Osteoblast (primary cell): ENCODE data around the gene RSPO1. TPM values are rescaled to one million over a fixed set of nuclear protein-coding genes. Genes with fewer than 3 reads are reported as not detected.
A peak's percentile ranks its signal among the peaks of the same experiment; 100 is the strongest.
"Not testable (repeated sequence)": the region's sequence is repeated elsewhere in the genome, so short reads cannot be mapped to it uniquely, and the experiment has no call there.

Experiments
- DNase-seq: peaks from one replicate; pipeline ENCODE4 v3.0.0; 2011; ENCODE audit warnings: low spot score, mixed read lengths; ENCODE audit not compliant: insufficient read length; ENCODE audit errors: missing footprints
- H2AFZ ChIP-seq: 2 replicates; pipeline ENCODE4 v1.6.0; 2011; ENCODE audit warnings: mild to moderate bottlenecking, low read length
- H3K27ac ChIP-seq: 2 replicates; pipeline ENCODE4 v1.5.1; 2011; ENCODE audit warnings: mild to moderate bottlenecking, low read depth, low read length, moderate library complexity
- H3K27me3 ChIP-seq: 2 replicates; pipeline ENCODE4 v1.6.0; 2012; ENCODE audit warnings: mild to moderate bottlenecking, control low read depth, inconsistent platforms, low read length, moderate library complexity; ENCODE audit not compliant: insufficient read depth
- H3K36me3 ChIP-seq: 2 replicates; pipeline ENCODE4 v1.5.1; 2011; ENCODE audit warnings: mild to moderate bottlenecking, low read length, control low read depth, moderate library complexity; ENCODE audit not compliant: insufficient read depth
- H3K4me1 ChIP-seq: 2 replicates; pipeline ENCODE4 v1.5.1; 2011; ENCODE audit warnings: mild to moderate bottlenecking, low read length, control low read depth, moderate library complexity; ENCODE audit not compliant: insufficient read depth
- H3K4me2 ChIP-seq: 2 replicates; pipeline ENCODE4 v1.6.0; 2011; ENCODE audit warnings: mild to moderate bottlenecking, low read length; ENCODE audit not compliant: insufficient read depth
- H3K4me3 ChIP-seq: fragments of 200-600 bp; sonication (generic); 3 replicates; pipeline ENCODE4 v1.5.1; 2012; ENCODE audit warnings: mild to moderate bottlenecking, low read length, inconsistent platforms; ENCODE audit not compliant: insufficient read depth
- H3K79me2 ChIP-seq: 2 replicates; pipeline ENCODE4 v1.6.0; 2012; ENCODE audit warnings: mild to moderate bottlenecking, low read length, control low read depth, inconsistent platforms; ENCODE audit not compliant: insufficient read depth
- H3K9me3 ChIP-seq: 2 replicates; pipeline ENCODE4 v1.5.1; 2011; ENCODE audit warnings: low read depth, low read length, control low read depth
- H4K20me1 ChIP-seq: 2 replicates; pipeline ENCODE4 v1.6.0; 2012; ENCODE audit warnings: mild to moderate bottlenecking, low read length, control low read depth; ENCODE audit not compliant: insufficient read depth
- total RNA-seq: library from RNA; depleted of rRNA; stranded (reverse); fragments of >200 nt; gene quantifications from 2 replicates; pipeline ENCODE4 v1.2.3, GENCODE V29; 2012
- TF ChIP-seq, protein P1 (sequence below): IDR thresholded peaks from 2 replicates; pipeline ENCODE4 v1.5.1; 2011; ENCODE audit warnings: mild to moderate bottlenecking, low read depth, low read length, moderate library complexity; ENCODE audit errors: extremely low read depth

The RSPO1 gene
- total RNA-seq, 1 donor: 0.36 TPM

DNA sequence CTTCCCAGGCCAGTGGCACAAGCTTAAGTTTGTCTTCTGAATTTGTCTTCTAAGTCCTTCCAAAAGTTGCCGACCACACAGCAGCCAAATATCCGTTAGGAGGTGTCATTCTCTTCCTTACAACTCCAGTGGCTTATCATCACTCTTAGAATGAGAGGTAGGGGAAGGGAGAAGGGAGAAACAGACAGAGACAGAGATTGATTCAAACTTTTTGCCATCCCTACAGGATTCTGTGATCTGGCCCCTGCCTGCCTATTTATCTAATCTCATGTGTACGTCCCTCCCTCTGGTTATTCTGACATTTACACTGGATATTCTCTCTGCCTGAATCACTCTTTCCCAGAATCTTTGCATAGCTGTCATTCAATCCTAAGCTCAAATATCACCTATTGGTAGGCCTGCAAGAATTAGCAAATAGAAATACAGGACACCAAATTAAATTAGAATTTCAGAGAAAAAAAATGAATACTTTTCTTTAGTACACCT is 38.5 kb downstream of the RSPO1 start:
- Histone ChIP-seq H3K79me2 (peaks cover 41% of the 10 kb centered on the region), H2AFZ (peak overlapping the region; percentile 89), H4K20me1 (peaks cover 15% of the 10 kb centered on the region), H3K27me3 (no peaks in the 10 kb centered on the region), H3K4me1 (peaks cover 20% of the 10 kb centered on the region), H3K4me3 (peak overlapping the region; percentile 98), H3K36me3 (peaks cover 23% of the 10 kb centered on the region), H3K4me2 (peak overlapping the region; percentile 92), H3K27ac (peak overlapping the region; percentile 93), H3K9me3 (no peaks in the 10 kb centered on the region)
- DNase-seq: no peak
- TF ChIP-seq, protein P1, sequence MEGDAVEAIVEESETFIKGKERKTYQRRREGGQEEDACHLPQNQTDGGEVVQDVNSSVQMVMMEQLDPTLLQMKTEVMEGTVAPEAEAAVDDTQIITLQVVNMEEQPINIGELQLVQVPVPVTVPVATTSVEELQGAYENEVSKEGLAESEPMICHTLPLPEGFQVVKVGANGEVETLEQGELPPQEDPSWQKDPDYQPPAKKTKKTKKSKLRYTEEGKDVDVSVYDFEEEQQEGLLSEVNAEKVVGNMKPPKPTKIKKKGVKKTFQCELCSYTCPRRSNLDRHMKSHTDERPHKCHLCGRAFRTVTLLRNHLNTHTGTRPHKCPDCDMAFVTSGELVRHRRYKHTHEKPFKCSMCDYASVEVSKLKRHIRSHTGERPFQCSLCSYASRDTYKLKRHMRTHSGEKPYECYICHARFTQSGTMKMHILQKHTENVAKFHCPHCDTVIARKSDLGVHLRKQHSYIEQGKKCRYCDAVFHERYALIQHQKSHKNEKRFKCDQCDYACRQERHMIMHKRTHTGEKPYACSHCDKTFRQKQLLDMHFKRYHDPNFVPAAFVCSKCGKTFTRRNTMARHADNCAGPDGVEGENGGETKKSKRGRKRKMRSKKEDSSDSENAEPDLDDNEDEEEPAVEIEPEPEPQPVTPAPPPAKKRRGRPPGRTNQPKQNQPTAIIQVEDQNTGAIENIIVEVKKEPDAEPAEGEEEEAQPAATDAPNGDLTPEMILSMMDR: no peak

DNA sequence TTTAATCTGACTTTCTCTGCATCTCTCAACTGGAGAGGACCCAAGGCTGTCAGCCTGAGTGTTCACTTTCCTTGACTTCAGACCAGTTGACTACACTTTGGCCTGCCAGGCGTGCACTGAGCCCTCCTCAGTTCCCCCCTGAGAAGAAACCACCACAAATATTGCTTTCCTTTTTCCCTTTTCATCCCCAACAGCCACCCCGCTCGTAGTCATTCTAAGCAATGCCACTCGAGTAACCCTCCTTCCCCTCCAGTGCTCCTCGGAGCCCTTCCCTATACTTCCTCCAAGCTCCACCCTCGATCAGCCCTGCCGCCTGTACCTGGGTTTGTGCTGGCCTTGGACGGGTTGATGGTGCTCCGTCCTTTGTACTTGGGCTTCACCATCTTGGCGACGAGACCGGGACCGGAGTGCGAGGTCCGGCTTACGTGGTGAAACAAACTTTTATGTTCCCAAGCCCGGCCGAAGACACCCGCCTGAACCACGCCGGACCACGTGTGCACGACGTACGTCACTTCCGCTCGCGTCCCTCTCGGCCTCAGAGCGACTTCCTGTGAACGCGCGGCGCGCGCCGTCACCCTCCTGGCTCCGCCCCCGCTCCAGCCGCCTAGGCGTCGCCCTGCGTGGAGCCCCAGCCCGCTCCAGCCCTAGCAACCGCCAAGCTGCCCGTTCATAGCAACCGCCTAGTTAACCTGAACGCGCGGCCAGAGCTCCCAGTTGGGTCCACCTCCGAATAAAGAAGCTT is 39.1 kb downstream of the RSPO1 start, which contains the start of gene GNL2:
GNL2 (minus strand) TSS at position 498 of the 742 bp plus-strand sequence; CDS start at position 383, 115 bp downstream.
- H3K4me3 ChIP-seq: peak within 1 kb of the TSS; percentile 98
- H3K9me3 ChIP-seq: no peaks in the 10 kb centered on the region
- H3K4me1 ChIP-seq: peaks cover 20% of the 10 kb centered on the region
- peak within 1 kb of the TSS; percentile 98 for H2AFZ ChIP-seq
- H3K27ac ChIP-seq: peak within 1 kb of the TSS; percentile 93
- DNase-seq: peak; percentile 99
- peak within 1 kb of the TSS; percentile 92 for H3K4me2 ChIP-seq
- TF ChIP-seq, protein P1: no peak
- H4K20me1 ChIP-seq: peaks cover 15% of the 10 kb centered on the region
- H3K79me2 ChIP-seq: peaks cover 48% of the 10 kb centered on the region
- H3K36me3 ChIP-seq: peaks cover 30% of the 10 kb centered on the region
- H3K27me3 ChIP-seq: no peaks in the 10 kb centered on the region

GRCh38 chr1:37593726-37594125 is 41.0 kb downstream of the RSPO1 start:
- no peaks in the 10 kb centered on the region for H3K27me3 ChIP-seq
- no peak overlapping the region for H3K4me3 ChIP-seq
- DNase-seq: peak; percentile 64
- H3K9me3 ChIP-seq: no peaks in the 10 kb centered on the region
- peaks cover 20% of the 10 kb centered on the region for H3K4me1 ChIP-seq
- no peak overlapping the region for H2AFZ ChIP-seq
- peaks cover 61% of the 10 kb centered on the region for H3K79me2 ChIP-seq
- peaks cover 46% of the 10 kb centered on the region for H3K36me3 ChIP-seq
- peaks cover 15% of the 10 kb centered on the region for H4K20me1 ChIP-seq
- H3K27ac ChIP-seq: no peak overlapping the region
- TF ChIP-seq, protein P1: no peak
- H3K4me2 ChIP-seq: peak overlapping the region; percentile 92

GRCh38 chr1:37588939-37589338 is 45.8 kb downstream of the RSPO1 start:
- no peak overlapping the region for H3K4me2 ChIP-seq
- TF ChIP-seq, protein P1: no peak
- peaks cover under 1% of the 10 kb centered on the region for H3K4me1 ChIP-seq
- no peak overlapping the region for H3K4me3 ChIP-seq
- H3K79me2 ChIP-seq: peaks cover 66% of the 10 kb centered on the region
- DNase-seq: no peak
- H3K36me3 ChIP-seq: peaks cover 78% of the 10 kb centered on the region
- no peak overlapping the region for H3K27ac ChIP-seq
- no peaks in the 10 kb centered on the region for H3K9me3 ChIP-seq
- H2AFZ ChIP-seq: no peak overlapping the region
- H4K20me1 ChIP-seq: peaks cover 16% of the 10 kb centered on the region
- H3K27me3 ChIP-seq: no peaks in the 10 kb centered on the region

GRCh38 chr1:37584544-37584943 is 50.1 kb downstream of the RSPO1 start:
- not testable (repeated sequence) for H3K27ac ChIP-seq, H3K4me2 ChIP-seq, H3K9me3 ChIP-seq, H3K4me1 ChIP-seq, H3K4me3 ChIP-seq, H2AFZ ChIP-seq, H3K27me3 ChIP-seq, DNase-seq
- Histone ChIP-seq H4K20me1 (peaks cover 15% of the 10 kb centered on the region), H3K79me2 (peaks cover 42% of the 10 kb centered on the region), H3K36me3 (peaks cover 72% of the 10 kb centered on the region)
